Endothelial cell of umbilical vein (primary cell): Measurements from ENCODE around the gene OCIAD1.

Experiments
- CTCF ChIP-seq, 2 donors: IDR thresholded peaks; 1 replicate in 1 of 2; 2 replicates in 1 of 2; pipeline ENCODE4 v1.5.1; 2011; ENCODE audit warnings: low read length in 2 of 2, mild to moderate bottlenecking in 2 of 2, moderate library complexity in 2 of 2, control low read depth in 1 of 2, inconsistent platforms in 1 of 2, low read depth in 1 of 2; ENCODE audit not compliant: insufficient read depth in 1 of 2; ENCODE audit errors: extremely low read depth in 1 of 2
- EZH2 ChIP-seq: IDR thresholded peaks from 2 replicates; pipeline ENCODE4 v1.6.1; 2012; ENCODE audit warnings: borderline replicate concordance, low read depth, mild to moderate bottlenecking, moderate library complexity, low read length, inconsistent platforms; ENCODE audit not compliant: severe bottlenecking
- JUN ChIP-seq: IDR thresholded peaks from 2 replicates; pipeline ENCODE4 v1.6.1; 2011; ENCODE audit warnings: borderline replicate concordance, low read depth; ENCODE audit not compliant: insufficient read length, insufficient read depth
- POLR2A ChIP-seq: IDR thresholded peaks from 2 replicates; pipeline ENCODE4 v1.6.1; 2012; ENCODE audit warnings: low read depth, mild to moderate bottlenecking, control low read depth, low read length
- POLR2AphosphoS5 ChIP-seq: IDR thresholded peaks from 2 replicates; pipeline ENCODE4 v1.6.1; 2012; ENCODE audit warnings: low read depth, mild to moderate bottlenecking, control low read depth, low read length, moderate library complexity; ENCODE audit not compliant: insufficient read depth

GRCh38 chr4:48801016-48801715 lies 29.7 kb upstream of the OCIAD1 start:
- TF ChIP-seq POLR2AphosphoS5 (no peak), CTCF (IDR thresholded peaks at IDR 0.05; ENCODE audit: extremely low read depth in 1 of 2, insufficient read depth in 1 of 2, low read depth in 1 of 2, low read length in 2 of 2) (no peak), POLR2A (no peak), EZH2 (no peak), JUN (no peak)
